SK-N-SH treated with all-trans-retinoic acid at 6 μM for 48 hours (cell line): ENCODE measurements around the gene CTSE.
A peak's percentile ranks its signal among the peaks of the same experiment; 100 is the strongest.

Experiments
- ATAC-seq: fragments of 200-7000 bp; cut with Tn5 transposase; 3 replicates; pipeline ENCODE4 v1.9.1; 2020; ENCODE audit warnings: mild to moderate bottlenecking, moderate library complexity
- ARNTL ChIP-seq: fragments of 450-650 bp; formaldehyde crosslinking; IDR thresholded peaks from 2 replicates; pipeline ENCODE4 v1.5.0; 2020; ENCODE audit warnings: low read depth, mild to moderate bottlenecking, moderate library complexity, borderline replicate concordance
- CREB5 ChIP-seq: fragments of 250-450 bp; sonication (Bioruptor Pico); IDR thresholded peaks from 2 replicates; pipeline ENCODE4 v1.5.1; 2020; ENCODE audit warnings: low read depth, mild to moderate bottlenecking, moderate library complexity
- CSDC2 ChIP-seq: fragments of 250-450 bp; sonication (Bioruptor Pico); IDR thresholded peaks from 2 replicates; pipeline ENCODE4 v1.5.0; 2020; ENCODE audit warnings: mild to moderate bottlenecking, moderate library complexity
- CSRNP3 ChIP-seq: fragments of 250-450 bp; sonication (Bioruptor Pico); IDR thresholded peaks from 2 replicates; pipeline ENCODE4 v1.5.1; 2021; ENCODE audit warnings: mild to moderate bottlenecking, moderate library complexity
- ESRRG ChIP-seq: fragments of 250-450 bp; sonication (Bioruptor Pico); IDR thresholded peaks from 2 replicates; pipeline ENCODE4 v1.6.1; 2021; ENCODE audit warnings: mild to moderate bottlenecking
- GLIS3 ChIP-seq: fragments of 250-450 bp; sonication (Bioruptor Pico); IDR thresholded peaks from 2 replicates; pipeline ENCODE4 v1.5.0; 2020; ENCODE audit warnings: mild to moderate bottlenecking, moderate library complexity
- ISL1 ChIP-seq: fragments of 250-450 bp; sonication (Bioruptor Pico); IDR thresholded peaks from 2 replicates; pipeline ENCODE4 v2.1.2; 2022; ENCODE audit warnings: mild to moderate bottlenecking, moderate library complexity
- PATZ1 ChIP-seq: fragments of 250-450 bp; sonication (Bioruptor Pico); IDR thresholded peaks from 2 replicates; pipeline ENCODE4 v1.8.0; 2020; ENCODE audit warnings: mild to moderate bottlenecking, moderate library complexity, borderline replicate concordance
- POU6F1 ChIP-seq: fragments of 250-450 bp; sonication (Bioruptor Pico); IDR thresholded peaks from 2 replicates; pipeline ENCODE4 v1.8.0; 2021; ENCODE audit warnings: low read depth, mild to moderate bottlenecking, moderate library complexity, borderline replicate concordance
- PPARA ChIP-seq: fragments of 250-450 bp; sonication (Bioruptor Pico); IDR thresholded peaks from 2 replicates; pipeline ENCODE4 v1.5.0; 2020; ENCODE audit warnings: mild to moderate bottlenecking, borderline replicate concordance
- SNAI2 ChIP-seq: fragments of 250-450 bp; sonication (Bioruptor Pico); IDR thresholded peaks from 2 replicates; pipeline ENCODE4 v1.5.0; 2020; ENCODE audit warnings: mild to moderate bottlenecking, moderate library complexity
- TCF4 ChIP-seq: fragments of 250-450 bp; sonication (Bioruptor Pico); IDR thresholded peaks from 2 replicates; pipeline ENCODE4 v1.8.0; 2021; ENCODE audit warnings: mild to moderate bottlenecking, moderate library complexity, borderline replicate concordance
- ZC3H10 ChIP-seq: fragments of 250-450 bp; sonication (Bioruptor Pico); IDR thresholded peaks from 2 replicates; pipeline ENCODE4 v1.5.1; 2021; ENCODE audit warnings: mild to moderate bottlenecking, moderate library complexity
- ZFP30 ChIP-seq: fragments of 450-650 bp; formaldehyde crosslinking; IDR thresholded peaks from 2 replicates; pipeline ENCODE4 v1.5.0; 2022; ENCODE audit warnings: mild to moderate bottlenecking, moderate library complexity
- ZNF565 ChIP-seq: fragments of 450-650 bp; formaldehyde crosslinking; conservative IDR thresholded peaks from 2 replicates; pipeline ENCODE4 v1.5.0; 2020; ENCODE audit warnings: low read depth, mild to moderate bottlenecking, moderate library complexity
- ZNF70 ChIP-seq: fragments of 450-650 bp; formaldehyde crosslinking; IDR thresholded peaks from 2 replicates; pipeline ENCODE4 v1.5.0; 2020; ENCODE audit warnings: mild to moderate bottlenecking, moderate library complexity
- ZNF8 ChIP-seq: fragments of 450-650 bp; formaldehyde crosslinking; IDR thresholded peaks from 2 replicates; pipeline ENCODE4 v1.5.0; 2020; ENCODE audit warnings: mild to moderate bottlenecking, moderate library complexity
- TF ChIP-seq, protein P1 (sequence below): fragments of 250-450 bp; sonication (Bioruptor Pico); IDR thresholded peaks from 2 replicates; pipeline ENCODE4 v1.5.0; 2020; ENCODE audit warnings: mild to moderate bottlenecking, moderate library complexity

The CTSE gene

GRCh38 chr1:205990226-205990625 lies 33.5 kb downstream of the CTSE start (continued):
- no peak for TF ChIP-seq ZNF565 (CRISPR knock-in tag)
- TF ChIP-seq CREB5 (CRISPR knock-in tag): no peak
- TF ChIP-seq CSDC2 (CRISPR knock-in tag): no peak
- no peak for TF ChIP-seq SNAI2 (CRISPR knock-in tag)
- TF ChIP-seq ZNF70 (CRISPR knock-in tag): no peak
- no peak for TF ChIP-seq ZNF8

GRCh38 chr1:205989786-205990185 lies 33.9 kb downstream of the CTSE start:
- TF ChIP-seq ZC3H10 (CRISPR knock-in tag): no peak
- TF ChIP-seq, all 23 proteins: peak for 0
- no peak for ATAC-seq

DNA sequence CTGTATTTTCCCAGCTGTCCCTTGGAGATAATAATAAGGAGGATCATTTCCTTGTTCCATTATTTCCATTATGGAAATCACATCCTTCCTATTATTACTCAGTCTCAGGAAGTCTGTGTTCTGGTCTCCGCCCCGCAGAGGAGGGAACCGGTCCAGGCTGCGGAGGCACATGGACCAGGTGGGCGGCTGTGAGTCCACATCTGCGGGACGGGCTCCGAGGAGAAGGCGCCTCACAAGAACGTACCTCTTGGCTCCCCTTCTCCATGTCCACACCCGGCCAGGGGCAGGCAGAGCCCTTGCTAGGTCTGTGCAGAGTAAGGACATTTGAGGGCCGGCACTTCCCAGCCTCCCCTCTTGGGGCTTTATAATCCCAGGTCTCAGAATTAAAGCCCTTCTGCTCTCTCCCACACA lies 35.1 kb downstream of the CTSE start:
- TF ChIP-seq ZC3H10 (CRISPR knock-in tag): no peak
- ATAC-seq: no peak

GRCh38 chr1:205986861-205987260 lies 36.8 kb downstream of the CTSE start:
- ATAC-seq: 0 out of 3 replicates have a peak, but pooled peaks have one; percentile 3
- TF ChIP-seq, protein P1, sequence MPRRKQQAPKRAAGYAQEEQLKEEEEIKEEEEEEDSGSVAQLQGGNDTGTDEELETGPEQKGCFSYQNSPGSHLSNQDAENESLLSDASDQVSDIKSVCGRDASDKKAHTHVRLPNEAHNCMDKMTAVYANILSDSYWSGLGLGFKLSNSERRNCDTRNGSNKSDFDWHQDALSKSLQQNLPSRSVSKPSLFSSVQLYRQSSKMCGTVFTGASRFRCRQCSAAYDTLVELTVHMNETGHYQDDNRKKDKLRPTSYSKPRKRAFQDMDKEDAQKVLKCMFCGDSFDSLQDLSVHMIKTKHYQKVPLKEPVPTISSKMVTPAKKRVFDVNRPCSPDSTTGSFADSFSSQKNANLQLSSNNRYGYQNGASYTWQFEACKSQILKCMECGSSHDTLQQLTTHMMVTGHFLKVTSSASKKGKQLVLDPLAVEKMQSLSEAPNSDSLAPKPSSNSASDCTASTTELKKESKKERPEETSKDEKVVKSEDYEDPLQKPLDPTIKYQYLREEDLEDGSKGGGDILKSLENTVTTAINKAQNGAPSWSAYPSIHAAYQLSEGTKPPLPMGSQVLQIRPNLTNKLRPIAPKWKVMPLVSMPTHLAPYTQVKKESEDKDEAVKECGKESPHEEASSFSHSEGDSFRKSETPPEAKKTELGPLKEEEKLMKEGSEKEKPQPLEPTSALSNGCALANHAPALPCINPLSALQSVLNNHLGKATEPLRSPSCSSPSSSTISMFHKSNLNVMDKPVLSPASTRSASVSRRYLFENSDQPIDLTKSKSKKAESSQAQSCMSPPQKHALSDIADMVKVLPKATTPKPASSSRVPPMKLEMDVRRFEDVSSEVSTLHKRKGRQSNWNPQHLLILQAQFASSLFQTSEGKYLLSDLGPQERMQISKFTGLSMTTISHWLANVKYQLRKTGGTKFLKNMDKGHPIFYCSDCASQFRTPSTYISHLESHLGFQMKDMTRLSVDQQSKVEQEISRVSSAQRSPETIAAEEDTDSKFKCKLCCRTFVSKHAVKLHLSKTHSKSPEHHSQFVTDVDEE (CRISPR knock-in tag): peak; percentile 74; the same call in 1 of the 2 replicates
- TF ChIP-seq ARNTL (CRISPR knock-in tag): no peak
- TF ChIP-seq SNAI2 (CRISPR knock-in tag): peak; percentile 66; the same call in 1 of the 2 replicates
- TF ChIP-seq ISL1 (CRISPR knock-in tag): peak; percentile 92
- no peak for TF ChIP-seq ZNF70 (CRISPR knock-in tag)
- TF ChIP-seq CSRNP3 (CRISPR knock-in tag): peak; percentile 56; the same call in 1 of the 2 replicates
- peak; percentile 77; the same call in 1 of the 2 replicates for TF ChIP-seq CREB5 (CRISPR knock-in tag)
- TF ChIP-seq PATZ1 (CRISPR knock-in tag): peak; percentile 67; the same call in 1 of the 2 replicates
- no peak for TF ChIP-seq PPARA (CRISPR knock-in tag)
- TF ChIP-seq ZFP30: no peak
- TF ChIP-seq GLIS3: peak; percentile 76; the same call in 1 of the 2 replicates
- no peak; the same call in 1 of the 2 replicates for TF ChIP-seq POU6F1 (CRISPR knock-in tag)
- no peak for TF ChIP-seq ESRRG (CRISPR knock-in tag)
- TF ChIP-seq TCF4 (CRISPR knock-in tag): 0 out of 2 replicates have a peak, but pooled peaks have one; percentile 38
